ENCODE results near the gene KANK2.

KANK2 gene

GRCh38 chr19:11172576-11172975, 24.8 kb downstream of the KANK2 start:
- TF ChIP-seq POLR2AphosphoS5 (IDR thresholded peaks at IDR 0.05; ENCODE audit: low read depth, low read length) (no peak), REST (IDR thresholded peaks at IDR 0.05; ENCODE audit: insufficient read depth in 1 of 2, low read depth in 2 of 2, low read length in 2 of 2) (no peak), TAF1 (IDR thresholded peaks at IDR 0.05; ENCODE audit: borderline replicate concordance, insufficient read depth, low read length) (no peak), FOXP2 (optimal IDR thresholded peaks at IDR 0.05; ENCODE audit: borderline replicate concordance, extremely low read depth, extremely low read length, insufficient read depth) (no peak), SIN3A (IDR thresholded peaks at IDR 0.05; ENCODE audit: borderline replicate concordance, insufficient read depth, low read length) (no peak)

- TF ChIP-seq REST (IDR thresholded peaks at IDR 0.05; ENCODE audit: insufficient read depth in 1 of 2, low read depth in 2 of 2, low read length in 2 of 2), result no peak
- TF ChIP-seq SIN3A (IDR thresholded peaks at IDR 0.05; ENCODE audit: borderline replicate concordance, insufficient read depth, low read length), result no peak
These were observed 26.2 kb downstream of the KANK2 start for GRCh38 chr19:11171144-11171543.

GRCh38 chr19:11169896-11170678, 27.3 kb downstream of the KANK2 start:
- TF ChIP-seq REST (IDR thresholded peaks at IDR 0.05; ENCODE audit: insufficient read depth in 1 of 2, low read depth in 2 of 2, low read length in 2 of 2) (no peak), TAF1 (IDR thresholded peaks at IDR 0.05; ENCODE audit: borderline replicate concordance, insufficient read depth, low read length) (no peak), FOXP2 (optimal IDR thresholded peaks at IDR 0.05; ENCODE audit: borderline replicate concordance, extremely low read depth, extremely low read length, insufficient read depth) (no peak), SIN3A (IDR thresholded peaks at IDR 0.05; ENCODE audit: borderline replicate concordance, insufficient read depth, low read length) (no peak)

- TF ChIP-seq REST (IDR thresholded peaks at IDR 0.05; ENCODE audit: insufficient read depth in 1 of 2, low read depth in 2 of 2, low read length in 2 of 2), result no peak
- no peak for TF ChIP-seq TAF1 (IDR thresholded peaks at IDR 0.05; ENCODE audit: borderline replicate concordance, insufficient read depth, low read length)
- TF ChIP-seq FOXP2 (optimal IDR thresholded peaks at IDR 0.05; ENCODE audit: borderline replicate concordance, extremely low read depth, extremely low read length, insufficient read depth), result no peak
- no peak for TF ChIP-seq POLR2AphosphoS5 (IDR thresholded peaks at IDR 0.05; ENCODE audit: low read depth, low read length)
- no peak for TF ChIP-seq SIN3A (IDR thresholded peaks at IDR 0.05; ENCODE audit: borderline replicate concordance, insufficient read depth, low read length)
These were observed 28.8 kb downstream of the KANK2 start for GRCh38 chr19:11168568-11168967.
